ENCODE data around the gene RYR1. TPM values are rescaled to one million over a fixed set of nuclear protein-coding genes. Genes with fewer than 3 reads are reported as not detected.

Gene RYR1
- polyA plus RNA-seq, 1 of the 3 experiments (the other 2 are of a cell fraction): under 0.01 TPM

DNA sequence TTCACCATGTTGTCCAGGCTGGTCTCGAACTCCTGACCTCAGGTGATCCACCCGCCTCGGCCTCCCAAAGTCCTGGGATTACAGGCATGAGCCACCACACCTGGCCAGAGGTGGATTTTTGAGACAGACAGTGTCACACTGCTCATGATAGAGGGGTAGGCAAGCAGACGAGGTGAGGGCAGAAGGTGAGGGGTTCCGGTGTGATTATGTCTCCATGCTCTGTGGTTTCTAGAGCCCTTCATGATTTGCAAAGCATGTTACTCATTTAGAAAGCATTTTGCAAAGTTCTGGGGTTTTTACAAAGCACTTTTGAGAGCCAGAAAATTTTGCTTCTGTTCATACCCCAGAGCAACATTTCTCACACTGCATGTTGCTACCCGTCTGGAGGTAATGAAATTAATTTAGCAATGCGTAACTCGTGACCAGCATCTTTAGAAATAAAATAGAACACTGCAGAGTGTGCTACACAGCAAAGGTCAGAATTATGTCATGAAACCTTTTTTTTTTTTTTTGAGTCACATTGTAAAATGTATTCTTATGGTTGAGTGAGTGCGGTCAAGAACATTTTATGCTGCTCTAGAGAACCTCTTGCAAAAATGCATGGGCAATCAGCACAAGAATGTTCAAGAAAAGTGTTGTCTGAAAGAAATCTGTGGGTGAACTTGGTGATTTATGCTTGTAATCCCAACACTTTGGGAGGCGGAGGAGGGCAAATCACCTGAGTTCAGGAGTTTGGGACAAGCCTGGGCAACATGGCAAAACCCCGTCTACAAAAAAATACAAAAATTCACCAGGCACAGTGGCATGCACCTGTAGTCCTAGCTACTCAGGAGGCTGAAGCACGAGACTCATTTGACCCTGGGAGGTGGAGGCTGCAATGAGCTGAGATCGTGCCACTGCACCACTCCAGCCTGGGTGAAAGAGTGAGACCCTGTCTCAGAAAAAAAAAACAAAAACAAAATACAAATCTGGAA lies 126.2 kb downstream of the RYR1 start (continued):
- TF ChIP-seq, protein P1, sequence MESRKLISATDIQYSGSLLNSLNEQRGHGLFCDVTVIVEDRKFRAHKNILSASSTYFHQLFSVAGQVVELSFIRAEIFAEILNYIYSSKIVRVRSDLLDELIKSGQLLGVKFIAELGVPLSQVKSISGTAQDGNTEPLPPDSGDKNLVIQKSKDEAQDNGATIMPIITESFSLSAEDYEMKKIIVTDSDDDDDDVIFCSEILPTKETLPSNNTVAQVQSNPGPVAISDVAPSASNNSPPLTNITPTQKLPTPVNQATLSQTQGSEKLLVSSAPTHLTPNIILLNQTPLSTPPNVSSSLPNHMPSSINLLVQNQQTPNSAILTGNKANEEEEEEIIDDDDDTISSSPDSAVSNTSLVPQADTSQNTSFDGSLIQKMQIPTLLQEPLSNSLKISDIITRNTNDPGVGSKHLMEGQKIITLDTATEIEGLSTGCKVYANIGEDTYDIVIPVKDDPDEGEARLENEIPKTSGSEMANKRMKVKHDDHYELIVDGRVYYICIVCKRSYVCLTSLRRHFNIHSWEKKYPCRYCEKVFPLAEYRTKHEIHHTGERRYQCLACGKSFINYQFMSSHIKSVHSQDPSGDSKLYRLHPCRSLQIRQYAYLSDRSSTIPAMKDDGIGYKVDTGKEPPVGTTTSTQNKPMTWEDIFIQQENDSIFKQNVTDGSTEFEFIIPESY (IDR thresholded peaks at IDR 0.05; ENCODE audit: borderline replicate concordance, low read depth): no peak
- TF ChIP-seq RFX5 (IDR thresholded peaks at IDR 0.05; ENCODE audit: low read length) (no peak), CHD2 (IDR thresholded peaks at IDR 0.05; ENCODE audit: low read length, partially characterized antibody) (no peak), EZH2phosphoT487 (IDR thresholded peaks at IDR 0.05; ENCODE audit: borderline replicate concordance, low read depth) (no peak), YY1 (IDR thresholded peaks at IDR 0.05; ENCODE audit: low read depth) (no peak), RXRA (IDR thresholded peaks at IDR 0.05; ENCODE audit: borderline replicate concordance, low read depth) (no peak), TEAD4 (IDR thresholded peaks at IDR 0.05; ENCODE audit: borderline replicate concordance, insufficient read depth) (no peak)

DNA sequence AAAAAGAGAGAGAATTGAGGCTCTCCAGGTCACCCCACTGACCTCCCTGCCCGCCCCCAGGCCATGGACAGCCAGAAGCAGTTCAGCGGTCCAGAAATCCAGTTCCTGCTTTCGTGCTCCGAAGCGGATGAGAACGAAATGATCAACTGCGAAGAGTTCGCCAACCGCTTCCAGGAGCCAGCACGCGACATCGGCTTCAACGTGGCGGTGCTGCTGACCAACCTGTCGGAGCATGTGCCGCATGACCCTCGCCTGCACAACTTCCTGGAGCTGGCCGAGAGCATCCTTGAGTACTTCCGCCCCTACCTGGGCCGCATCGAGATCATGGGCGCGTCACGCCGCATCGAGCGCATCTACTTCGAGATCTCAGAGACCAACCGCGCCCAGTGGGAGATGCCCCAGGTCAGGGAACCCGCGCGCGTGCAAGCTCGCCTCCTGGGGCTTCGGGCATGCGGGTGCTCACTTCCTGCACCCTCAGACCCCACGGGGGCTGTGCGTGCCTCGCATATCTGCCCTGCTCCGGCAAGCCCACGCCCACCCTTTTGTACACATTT lies 127.6 kb downstream of the RYR1 start:
- 87% methylated on average over 34 of the region's 42 CpGs for WGBS (ENCODE audit: low lambda C conversion rate)
- Histone ChIP-seq H3K4me2 (no peak overlapping the region), H3K27me3 (ENCODE audit: insufficient read depth) (peaks cover 12% of the 10 kb centered on the region), H4K20me1 (ENCODE audit: insufficient read depth) (no peaks in the 10 kb centered on the region), H3K9ac (no peak overlapping the region), H3K4me3 (ENCODE audit: low read depth in 2 of 2, low read length in 1 of 2) (no peak overlapping the region), H2AFZ (ENCODE audit: low read depth) (no peak overlapping the region), H3K9me3 (no peaks in the 10 kb centered on the region), H3F3A (replicated peaks; ENCODE audit: insufficient read depth) (no peaks in the 10 kb centered on the region), H3K9me2 (no peaks in the 10 kb centered on the region), H3K79me2 (ENCODE audit: insufficient read depth) (no peaks in the 10 kb centered on the region), H3K36me3 (replicated peaks in 1 of 2; ENCODE audit: control insufficient read depth in 1 of 2, insufficient read depth in 2 of 2, low read length in 1 of 2) (no peaks in the 10 kb centered on the region), H3K27ac (ENCODE audit: low read depth in 2 of 2, low read length in 1 of 2) (no peak overlapping the region), H3K4me1 (ENCODE audit: control insufficient read depth in 1 of 2, insufficient read depth in 2 of 2, low read depth in 1 of 2, low read length in 1 of 2) (no peaks in the 10 kb centered on the region; a peak in 1 of 4 replicates)
- DNase-seq: no peak
- CTCF ChIA-PET: no interaction called here
- TF ChIP-seq CHD2 (IDR thresholded peaks at IDR 0.05; ENCODE audit: low read length, partially characterized antibody) (no peak), GABPA (IDR thresholded peaks at IDR 0.05; ENCODE audit: low read depth) (no peak), YY1 (IDR thresholded peaks at IDR 0.05; ENCODE audit: low read depth) (no peak), MEF2A (IDR thresholded peaks at IDR 0.05; ENCODE audit: borderline replicate concordance, low read depth) (no peak), TAF1 (IDR thresholded peaks at IDR 0.05; ENCODE audit: borderline replicate concordance, low read depth, low read length) (no peak), EZH2phosphoT487 (IDR thresholded peaks at IDR 0.05; ENCODE audit: borderline replicate concordance, low read depth) (no peak), MXI1 (IDR thresholded peaks at IDR 0.05; ENCODE audit: low read depth, low read length) (no peak), JUND (IDR thresholded peaks at IDR 0.05) (no peak), NRF1 (IDR thresholded peaks at IDR 0.05; ENCODE audit: low read depth, low read length) (no peak)
- TF ChIP-seq, protein P2, sequence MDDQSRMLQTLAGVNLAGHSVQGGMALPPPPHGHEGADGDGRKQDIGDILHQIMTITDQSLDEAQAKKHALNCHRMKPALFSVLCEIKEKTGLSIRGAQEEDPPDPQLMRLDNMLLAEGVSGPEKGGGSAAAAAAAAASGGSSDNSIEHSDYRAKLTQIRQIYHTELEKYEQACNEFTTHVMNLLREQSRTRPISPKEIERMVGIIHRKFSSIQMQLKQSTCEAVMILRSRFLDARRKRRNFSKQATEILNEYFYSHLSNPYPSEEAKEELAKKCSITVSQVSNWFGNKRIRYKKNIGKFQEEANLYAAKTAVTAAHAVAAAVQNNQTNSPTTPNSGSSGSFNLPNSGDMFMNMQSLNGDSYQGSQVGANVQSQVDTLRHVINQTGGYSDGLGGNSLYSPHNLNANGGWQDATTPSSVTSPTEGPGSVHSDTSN (IDR thresholded peaks at IDR 0.05): no peak
- TF ChIP-seq, protein P3, sequence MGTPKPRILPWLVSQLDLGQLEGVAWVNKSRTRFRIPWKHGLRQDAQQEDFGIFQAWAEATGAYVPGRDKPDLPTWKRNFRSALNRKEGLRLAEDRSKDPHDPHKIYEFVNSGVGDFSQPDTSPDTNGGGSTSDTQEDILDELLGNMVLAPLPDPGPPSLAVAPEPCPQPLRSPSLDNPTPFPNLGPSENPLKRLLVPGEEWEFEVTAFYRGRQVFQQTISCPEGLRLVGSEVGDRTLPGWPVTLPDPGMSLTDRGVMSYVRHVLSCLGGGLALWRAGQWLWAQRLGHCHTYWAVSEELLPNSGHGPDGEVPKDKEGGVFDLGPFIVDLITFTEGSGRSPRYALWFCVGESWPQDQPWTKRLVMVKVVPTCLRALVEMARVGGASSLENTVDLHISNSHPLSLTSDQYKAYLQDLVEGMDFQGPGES (IDR thresholded peaks at IDR 0.05; ENCODE audit: low read depth, low read length): no peak
- POLR2A ChIA-PET: no interaction called here

Measured in SK-N-SH (cell line).